Progenitor cell of endocrine pancreas (in vitro differentiated cells): ENCODE results near the gene APPL1. TPM values are rescaled to one million over a fixed set of nuclear protein-coding genes. Genes with fewer than 3 reads are reported as not detected.

ENCODE experiments used
- DNase-seq: peaks from one replicate; pipeline ENCODE4 v3.0.0; 2021; ENCODE audit warnings: low spot score; ENCODE audit not compliant: unreplicated experiment
- H3K27ac Mint-ChIP-seq: 2 replicates; pipeline ENCODE4 v1.8.0; 2021; ENCODE audit warnings: mild to moderate bottlenecking, moderate library complexity, mixed read lengths
- H3K27me3 Mint-ChIP-seq: 2 replicates; pipeline ENCODE4 v1.8.0; 2021; ENCODE audit warnings: mixed read lengths
- H3K36me3 Mint-ChIP-seq: 2 replicates; pipeline ENCODE4 v1.8.0; 2022; ENCODE audit warnings: mixed read lengths; ENCODE audit not compliant: insufficient read depth
- H3K4me1 Mint-ChIP-seq: 2 replicates; pipeline ENCODE4 v1.8.0; 2021; ENCODE audit warnings: low read depth, mixed read lengths
- H3K4me3 Mint-ChIP-seq: 2 replicates; pipeline ENCODE4 v1.8.0; 2021; ENCODE audit warnings: low read depth, mild to moderate bottlenecking, moderate library complexity, mixed read lengths
- H3K9me3 Mint-ChIP-seq: 2 replicates; pipeline ENCODE4 v1.8.0; 2021; ENCODE audit warnings: low read depth, mixed read lengths
- total RNA-seq: library from RNA; stranded (reverse); gene quantifications from 2 replicates; pipeline ENCODE4 v1.2.1, GENCODE V29; 2021
- TF ChIP-seq, protein P1 (sequence below): fragments of 200-600 bp; sonication (generic); IDR thresholded peaks from one replicate; pipeline ENCODE4 v1.5.0; 2021; ENCODE audit warnings: antibody characterized with exemption, mild to moderate bottlenecking; ENCODE audit not compliant: unreplicated experiment

The APPL1 gene
- total RNA-seq, 1 donor from 2014 or later: 37.3 TPM

DNA sequence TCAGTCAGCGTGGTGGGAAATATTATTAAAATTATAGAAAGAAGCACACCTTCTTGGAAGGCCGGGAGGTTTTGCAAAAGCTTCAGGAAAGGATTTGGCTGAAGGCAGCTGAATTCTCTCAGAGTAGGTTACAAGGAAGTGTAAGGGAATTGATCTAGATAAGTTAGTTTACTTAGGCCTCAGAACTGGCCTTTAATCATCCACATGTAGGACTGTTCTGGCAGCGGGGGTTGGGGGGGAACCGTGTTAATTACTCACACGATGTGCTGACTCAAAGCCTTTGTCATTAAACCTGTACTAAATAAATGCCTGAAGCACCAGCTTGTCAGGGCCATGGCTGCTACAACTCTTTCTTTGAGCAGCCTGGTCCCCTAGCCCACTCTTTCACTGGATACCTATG is 52.2 kb downstream of the APPL1 start:
- Mint-ChIP-seq H3K36me3 (peaks cover 14% of the 10 kb centered on the region), H3K4me3 (no peak overlapping the region), H3K27ac (no peak overlapping the region), H3K9me3 (peaks cover 15% of the 10 kb centered on the region), H3K4me1 (no peaks in the 10 kb centered on the region), H3K27me3 (no peaks in the 10 kb centered on the region)
- DNase-seq: no peak
- TF ChIP-seq, protein P1, sequence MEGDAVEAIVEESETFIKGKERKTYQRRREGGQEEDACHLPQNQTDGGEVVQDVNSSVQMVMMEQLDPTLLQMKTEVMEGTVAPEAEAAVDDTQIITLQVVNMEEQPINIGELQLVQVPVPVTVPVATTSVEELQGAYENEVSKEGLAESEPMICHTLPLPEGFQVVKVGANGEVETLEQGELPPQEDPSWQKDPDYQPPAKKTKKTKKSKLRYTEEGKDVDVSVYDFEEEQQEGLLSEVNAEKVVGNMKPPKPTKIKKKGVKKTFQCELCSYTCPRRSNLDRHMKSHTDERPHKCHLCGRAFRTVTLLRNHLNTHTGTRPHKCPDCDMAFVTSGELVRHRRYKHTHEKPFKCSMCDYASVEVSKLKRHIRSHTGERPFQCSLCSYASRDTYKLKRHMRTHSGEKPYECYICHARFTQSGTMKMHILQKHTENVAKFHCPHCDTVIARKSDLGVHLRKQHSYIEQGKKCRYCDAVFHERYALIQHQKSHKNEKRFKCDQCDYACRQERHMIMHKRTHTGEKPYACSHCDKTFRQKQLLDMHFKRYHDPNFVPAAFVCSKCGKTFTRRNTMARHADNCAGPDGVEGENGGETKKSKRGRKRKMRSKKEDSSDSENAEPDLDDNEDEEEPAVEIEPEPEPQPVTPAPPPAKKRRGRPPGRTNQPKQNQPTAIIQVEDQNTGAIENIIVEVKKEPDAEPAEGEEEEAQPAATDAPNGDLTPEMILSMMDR: no peak

DNA sequence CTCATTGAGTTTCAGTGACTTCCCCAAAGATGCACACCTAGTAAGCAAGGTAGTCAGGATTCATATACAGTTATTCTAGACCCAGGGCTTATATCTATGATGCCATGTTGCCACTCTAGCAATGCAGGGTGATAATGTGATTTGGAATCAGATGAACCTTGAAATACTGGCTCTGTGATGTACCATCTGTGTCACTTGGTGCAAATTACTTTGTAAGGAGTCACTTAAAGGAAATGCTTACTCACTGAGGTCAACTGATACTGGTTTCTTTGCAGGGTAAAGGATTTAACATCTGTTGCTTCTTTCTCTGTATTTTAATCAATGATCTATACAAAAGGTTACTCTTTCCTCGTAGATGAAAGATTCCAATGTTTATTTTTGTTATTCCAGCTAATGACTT is 54.2 kb downstream of the APPL1 start:
- H3K36me3 Mint-ChIP-seq: peaks cover 11% of the 10 kb centered on the region
- H3K4me1 Mint-ChIP-seq: no peaks in the 10 kb centered on the region
- DNase-seq: no peak
- no peaks in the 10 kb centered on the region for H3K27me3 Mint-ChIP-seq
- H3K27ac Mint-ChIP-seq: no peak overlapping the region
- H3K9me3 Mint-ChIP-seq: peaks cover 20% of the 10 kb centered on the region
- H3K4me3 Mint-ChIP-seq: no peak overlapping the region
- TF ChIP-seq, protein P1: no peak

DNA sequence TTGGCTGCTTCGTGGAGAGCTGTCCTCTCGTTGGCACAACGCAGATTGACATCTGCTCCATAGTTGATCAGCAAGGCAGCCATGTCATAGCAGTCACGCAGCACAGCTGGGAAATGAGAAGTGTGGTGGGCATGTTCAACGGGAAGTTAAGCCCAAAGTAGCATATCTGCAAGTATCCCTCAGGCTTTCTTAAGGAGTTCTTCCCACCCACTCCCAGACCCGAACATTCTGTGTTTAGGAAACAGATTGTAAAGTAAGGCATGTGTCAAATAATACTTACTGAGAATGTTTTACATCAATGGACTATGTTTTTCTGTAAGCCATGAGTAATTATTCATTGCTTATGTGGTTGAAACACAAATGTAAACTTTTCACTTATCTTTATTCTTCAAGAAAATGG is 55.8 kb downstream of the APPL1 start:
- DNase-seq: no peak
- Mint-ChIP-seq H3K9me3 (peaks cover 19% of the 10 kb centered on the region), H3K36me3 (peaks cover 6% of the 10 kb centered on the region), H3K4me1 (no peaks in the 10 kb centered on the region), H3K27me3 (no peaks in the 10 kb centered on the region), H3K4me3 (no peak overlapping the region), H3K27ac (no peak overlapping the region)
- TF ChIP-seq, protein P1: no peak

DNA sequence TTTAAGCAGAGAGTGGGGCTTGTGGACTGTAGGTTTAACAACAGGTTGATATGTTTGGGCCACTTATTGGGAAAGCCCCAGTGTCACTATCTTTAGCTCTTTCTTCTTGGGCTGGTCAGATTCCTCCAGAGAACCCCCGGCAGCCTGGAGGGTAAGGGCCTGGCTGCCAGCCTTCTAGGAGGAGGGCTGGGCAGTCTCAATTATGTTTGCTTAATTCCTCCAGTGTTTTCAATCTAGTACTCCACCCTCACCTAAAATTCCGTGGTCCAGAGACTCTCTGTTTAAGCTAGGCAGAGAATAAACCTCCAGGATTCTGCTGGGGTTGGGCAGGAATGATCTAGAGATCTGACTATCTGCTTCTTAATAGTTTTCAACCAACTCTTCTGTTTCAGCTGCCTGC is 59.7 kb downstream of the APPL1 start:
- Mint-ChIP-seq H3K27me3 (no peaks in the 10 kb centered on the region), H3K27ac (no peak overlapping the region), H3K36me3 (no peaks in the 10 kb centered on the region), H3K9me3 (peaks cover 7% of the 10 kb centered on the region), H3K4me3 (no peak overlapping the region), H3K4me1 (no peaks in the 10 kb centered on the region)
- no peak for DNase-seq
- TF ChIP-seq, protein P1: no peak

DNA sequence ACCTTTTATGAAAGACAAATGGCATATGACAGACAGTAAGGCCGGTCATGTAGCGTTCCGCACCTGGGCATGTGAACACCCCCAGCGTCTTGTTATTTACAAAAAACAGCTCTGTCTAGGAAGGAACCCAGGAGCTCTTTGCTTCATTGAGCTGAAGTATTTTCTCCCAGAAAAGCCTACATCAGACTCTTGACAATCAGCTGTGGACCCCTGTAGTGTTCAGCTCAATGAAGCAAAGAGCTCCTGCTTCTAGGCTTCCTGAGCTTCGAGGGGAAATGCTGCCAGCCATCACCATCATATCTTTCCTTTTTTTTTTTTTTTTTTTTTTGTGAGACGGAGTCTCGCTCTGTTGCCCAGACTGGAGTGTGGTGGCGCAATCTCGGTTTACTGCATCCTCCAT is 60.9 kb downstream of the APPL1 start:
- DNase-seq: no peak
- H3K4me3 Mint-ChIP-seq: no peak overlapping the region
- H3K4me1 Mint-ChIP-seq: no peaks in the 10 kb centered on the region
- no peaks in the 10 kb centered on the region for H3K36me3 Mint-ChIP-seq
- TF ChIP-seq, protein P1: no peak
- H3K27ac Mint-ChIP-seq: no peak overlapping the region
- no peaks in the 10 kb centered on the region for H3K27me3 Mint-ChIP-seq
- H3K9me3 Mint-ChIP-seq: peaks cover 7% of the 10 kb centered on the region
